SW480 (cell line): ENCODE results near the gene SRP68.
A peak's percentile ranks its signal among the peaks of the same experiment; 100 is the strongest.
"Not testable (repeated sequence)": the region's sequence is repeated elsewhere in the genome, so short reads cannot be mapped to it uniquely, and the experiment has no call there.

ENCODE experiments used
- DNase-seq: peaks from one replicate; pipeline ENCODE4 v3.0.0-alpha.2; 2016; ENCODE audit warnings: low spot score

Gene SRP68

GRCh38 chr17:76076765-76077583, 4.7 kb upstream of the SRP68 start:
- no peak for DNase-seq

GRCh38 chr17:76076146-76076764, 3.9 kb upstream of the SRP68 start:
- DNase-seq = no peak

GRCh38 chr17:76075364-76076145, 3.2 kb upstream of the SRP68 start:
- no peak for DNase-seq

GRCh38 chr17:76074390-76075363, 2.4 kb upstream of the SRP68 start, which contains the start of gene GALR2:
Gene GALR2, plus strand, starts transcription at chr17:76074781. Its CDS starts 103 bp downstream, at chr17:76074884.
- no peak for DNase-seq

GRCh38 chr17:76071531-76072147, 678 bp downstream of the SRP68 start:
- no peak for DNase-seq

- no peak for DNase-seq
Measured at GRCh38 chr17:76065775-76066174, 6.5 kb downstream of the SRP68 start.

- DNase-seq = no peak
Measured at GRCh38 chr17:76063875-76064546, 8.3 kb downstream of the SRP68 start.

- not testable (repeated sequence) for DNase-seq
Measured at GRCh38 chr17:76058264-76058663, 14.1 kb downstream of the SRP68 start.

- no peak for DNase-seq
Measured at GRCh38 chr17:76056882-76057281, 15.4 kb downstream of the SRP68 start.

GRCh38 chr17:76054112-76054476, 18.2 kb downstream of the SRP68 start:
- DNase-seq = peak; percentile 28

- peak; percentile 23 for DNase-seq
Measured at GRCh38 chr17:76053246-76054111, 18.8 kb downstream of the SRP68 start.

GRCh38 chr17:76051561-76051960, 20.8 kb downstream of the SRP68 start:
- DNase-seq = no peak

GRCh38 chr17:76050538-76051467, 21.5 kb downstream of the SRP68 start:
- no peak for DNase-seq

GRCh38 chr17:76049836-76050537, 22.3 kb downstream of the SRP68 start:
- DNase-seq = no peak

GRCh38 chr17:76049239-76049638, 23.1 kb downstream of the SRP68 start:
- DNase-seq = no peak

GRCh38 chr17:76048711-76049110, 23.6 kb downstream of the SRP68 start:
- DNase-seq = peak; percentile 67

GRCh38 chr17:76048025-76048605, 24.2 kb downstream of the SRP68 start:
- no peak for DNase-seq
